Psoas muscle (tissue), 8 donors: ENCODE data around the gene C15orf40. TPM values are rescaled to one million over a fixed set of nuclear protein-coding genes. Genes with fewer than 3 reads are reported as not detected.

Experiments
- ATAC-seq, 4 donors: fragments of 200-7000 bp; cut with Tn5 transposase; one replicate each; pipeline ENCODE4 v1.9.1; 2020; ENCODE audit warnings: moderate library complexity in 3 of 4, mild to moderate bottlenecking in 2 of 4
- DNase-seq, 2 donors: peaks; one replicate each; pipeline ENCODE4 v3.0.0-alpha.2; 2020
- H3K27ac ChIP-seq: fragments of 200-600 bp; one replicate; pipeline ENCODE4 v1.8.0; 2022
- H3K27me3 ChIP-seq, 3 donors: fragments of 200-600 bp in 1 of 3; one replicate each; pipeline versions ENCODE4 v1.6.1 to v1.8.0; 2013 to 2022; ENCODE audit warnings: low read length in 2 of 3, mild to moderate bottlenecking in 2 of 3, moderate library complexity in 1 of 3; ENCODE audit not compliant: insufficient read depth in 3 of 3
- H3K36me3 ChIP-seq, 2 donors: fragments of 200-600 bp in 1 of 2; one replicate each; pipeline versions ENCODE4 v1.6.1 to v1.8.0; 2013 to 2022; ENCODE audit warnings: low read depth in 1 of 2, mild to moderate bottlenecking in 1 of 2, moderate library complexity in 1 of 2; ENCODE audit not compliant: insufficient read depth in 1 of 2
- H3K4me1 ChIP-seq: fragments of 200-600 bp; one replicate; pipeline ENCODE4 v1.8.0; 2022
- H3K4me3 ChIP-seq: fragments of 200-600 bp; one replicate; pipeline ENCODE4 v1.8.0; 2022; ENCODE audit warnings: mild to moderate bottlenecking
- H3K9me3 ChIP-seq: fragments of 200-600 bp; one replicate; pipeline ENCODE4 v1.8.0; 2022
- CTCF ChIP-seq: fragments of 200-600 bp; IDR thresholded peaks from one replicate; pipeline ENCODE4 v1.8.0; 2022; ENCODE audit warnings: antibody characterized with exemption
- WGBS, 3 donors: extraction: QIAGEN DNeasy Blood & Tissue Kit; methylation state at CpG; one replicate each; pipeline versions ENCODE4 v1.1.6 to v1.1.7; 2013; 5-methylcytosine and 5-hydroxymethylcytosine counted together
- intact Hi-C, 2 donors: fragments of 100-400 bp; cut with DNase I; formaldehyde crosslinking; loops; one replicate each; pipeline versions ENCODE4 v1.11.0 to v1.14.2; 2022
- polyA plus RNA-seq, 3 donors: library from polyadenylated mRNA; stranded (reverse); fragments of 200-250 nt; gene quantifications; one replicate each; pipeline ENCODE4 v1.2.3, GENCODE V29; 2013
- total RNA-seq, 4 donors: library from RNA; stranded (reverse); fragmentation: NEBNext Ultra II Directional in 2 of 4; extraction: Animal tissue kit (Norgen Biotek cat#: 25700) in 2 of 4; gene quantifications; one replicate each; pipeline versions ENCODE4 v1.2.1 to v1.2.4, GENCODE V29; 2021 to 2023
- donor health status: healthy with polysubstance abuse.
- donor health status: DM: no; HTN: no; CAD: no; lungs with moderate emphysema.
- donor health status: Bipolar disorder and iron deficiency.
- donor health status: healthy.
- donor health status: DM: yes; HTN: yes; CAD: no.
- donor health status: DM: no; HTN: no; CAD: no.
- donor health status: DM: no; HTN: no; CAD: no.
- donor health status: DM: yes; HTN: yes; CAD: no.

The C15orf40 gene
- total and polyA plus RNA-seq, 7 donors, result 6.3 to 16.2 (median 11.3) TPM

- ATAC-seq, result peak in 2 of 4 donors; percentile 23 to 35
- intact Hi-C loops, result loop anchor here in 1 of 2 donors (2.0 to 10.0 kb wide), 3 partner anchors 24 to 452 kb away; partner anchors contain the start of gene C15orf40
- 0 to 1% (median 0%) methylated on average over 12 of the region's 12 CpGs for WGBS, 3 donors
Observed at GRCh38 chr15:82986442-82986780, 25.0 kb downstream of the C15orf40 start.

GRCh38 chr15:82985688-82986441 is 25.6 kb downstream of the C15orf40 start, which contains the start of gene RAMAC:
Gene RAMAC (plus strand): TSS chr15:82986210. CDS start chr15:82989019, 2,809 bp downstream.
- DNase-seq, result peak; percentile 91 to 96
- no peak for TF ChIP-seq CTCF
- Histone ChIP-seq H3K36me3 (peaks cover 0 to 34% of the 10 kb centered on the region in 2 donors), H3K9me3 (no peaks in the 10 kb centered on the region), H3K4me3 (peak within 1 kb of the TSS; percentile 71), H3K27ac (peak within 1 kb of the TSS; percentile 89), H3K4me1 (peaks cover 19% of the 10 kb centered on the region), H3K27me3 (no peaks in the 10 kb centered on the region)
- intact Hi-C loops, result loop anchor here in 1 of 2 donors (2.0 to 10.0 kb wide), 3 partner anchors 25 to 451 kb away; partner anchors contain the start of gene C15orf40
- peak; percentile 96 to 99 (median 98) for ATAC-seq
- 1 to 2% (median 2%) methylated on average over 44 to 45 of the region's 45 CpGs for WGBS, 3 donors

More at GRCh38 chr15:82986442-82986780, 25.0 kb downstream of the C15orf40 start:
- TF ChIP-seq CTCF, result no peak
- H3K4me1 ChIP-seq, result peaks cover 19% of the 10 kb centered on the region
- H3K36me3 ChIP-seq, result peaks cover 0 to 37% of the 10 kb centered on the region in 2 donors
- no peak for DNase-seq
- H3K27ac ChIP-seq, result peak overlapping the region; percentile 89
- no peaks in the 10 kb centered on the region for H3K9me3 ChIP-seq
- H3K4me3 ChIP-seq, result peak overlapping the region; percentile 71
- no peaks in the 10 kb centered on the region for H3K27me3 ChIP-seq

DNA sequence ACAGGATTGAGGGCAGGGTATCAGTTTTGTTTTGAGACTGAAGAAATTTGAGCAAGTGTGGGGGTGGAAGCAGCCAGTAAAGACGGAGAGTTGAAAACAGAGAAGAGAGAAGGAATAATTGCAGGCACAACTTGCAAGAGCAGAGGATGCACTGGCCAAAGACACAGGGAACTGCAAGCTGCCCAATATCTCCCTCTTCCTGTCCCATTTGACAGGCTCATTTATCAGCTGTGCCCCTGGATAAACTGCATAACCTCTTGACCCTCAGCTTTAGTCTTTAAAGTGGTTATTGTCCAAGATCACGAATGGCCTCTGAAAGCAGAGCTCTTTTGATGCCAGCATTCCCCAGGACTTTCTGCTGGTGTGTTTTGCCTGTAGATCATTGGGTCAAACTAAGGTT is 30.5 kb downstream of the C15orf40 start:
- H3K36me3 ChIP-seq, result peaks cover 0 to 4% of the 10 kb centered on the region in 2 donors
- ATAC-seq, result no peak
- H3K4me1 ChIP-seq, result peaks cover 14% of the 10 kb centered on the region
- no peak overlapping the region for H3K4me3 ChIP-seq
- no peaks in the 10 kb centered on the region for H3K9me3 ChIP-seq
- H3K27me3 ChIP-seq, result no peaks in the 10 kb centered on the region
- TF ChIP-seq CTCF, result no peak
- no peak for DNase-seq
- 18 to 32% (median 20%) methylated on average over 2 of the region's 2 CpGs for WGBS, 3 donors
- intact Hi-C loops, result loop anchor here in 1 of 2 donors (10.0 kb wide), 1 partner anchor 446 kb away; no protein-coding TSS in a partner anchor
- H3K27ac ChIP-seq, result no peak overlapping the region

DNA sequence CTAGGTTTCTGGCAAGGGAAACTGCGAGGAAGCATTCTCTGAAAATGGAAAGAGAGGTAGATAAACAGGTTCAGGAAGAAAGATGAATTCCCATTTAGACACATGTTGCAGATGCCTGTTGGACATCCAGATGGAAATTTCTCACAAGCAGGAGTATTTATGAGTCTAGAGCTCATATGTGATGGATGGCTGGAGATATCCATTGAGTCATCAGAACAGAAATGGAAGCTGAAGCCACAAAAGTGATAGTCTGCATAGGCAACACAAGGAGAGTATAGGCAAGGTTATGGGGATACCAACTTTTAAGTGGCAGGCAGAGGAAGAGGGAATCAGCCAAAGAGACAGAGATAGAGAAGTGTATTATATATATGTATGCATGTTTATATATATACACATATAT is 31.7 kb downstream of the C15orf40 start:
- DNase-seq (no peak), ATAC-seq (peak in 2 of 4 donors; percentile 43 to 54)
- 91 to 97% (median 93%) methylated on average over 1 of the region's 1 CpG for WGBS, 3 donors
- H3K4me1 ChIP-seq, result peaks cover 5% of the 10 kb centered on the region
- H3K9me3 ChIP-seq, result no peaks in the 10 kb centered on the region
- H3K36me3 ChIP-seq, result peaks cover 0 to 4% of the 10 kb centered on the region in 2 donors
- no peaks in the 10 kb centered on the region for H3K27me3 ChIP-seq
- intact Hi-C loops, result loop anchor here in 1 of 2 donors (10.0 kb wide), 1 partner anchor 445 kb away; no protein-coding TSS in a partner anchor
- H3K27ac ChIP-seq, result no peak overlapping the region
- H3K4me3 ChIP-seq, result no peak overlapping the region
- TF ChIP-seq CTCF, result no peak
